Adrenal gland (tissue), 5 donors: ENCODE data around the gene TNFAIP8L1.

Experiments
- CTCF ChIP-seq, 6 experiments: fragments of 450-650 bp in 4 of 6; fragments of 200-600 bp in 2 of 6; sonication (generic) in 1 of 6; IDR thresholded peaks; 1 replicate in 5 of 6; 2 replicates in 1 of 6; pipeline versions ENCODE4 v1.5.1 to v1.8.0; 2016 to 2021; ENCODE audit warnings: antibody characterized with exemption in 6 of 6, mild to moderate bottlenecking in 2 of 6, moderate library complexity in 1 of 6
- POLR2A ChIP-seq, 2 donors: fragments of 450-650 bp; IDR thresholded peaks; one replicate each; pipeline ENCODE4 v1.6.1; 2017; ENCODE audit warnings: antibody characterized with exemption in 2 of 2, mild to moderate bottlenecking in 2 of 2, moderate library complexity in 1 of 2
- donor health status: DM: no; HTN: no; CAD: no.

- TF ChIP-seq CTCF (IDR thresholded peaks at IDR 0.05) (no peak), POLR2A (IDR thresholded peaks at IDR 0.05) (no peak)
Observed at GRCh38 chr19:4641132-4641531, 1.8 kb downstream of the TNFAIP8L1 start.
